GM19438 (cell line): Measurements from ENCODE around the gene B4GALNT1.
"Not testable (repeated sequence)": the region's sequence is repeated elsewhere in the genome, so short reads cannot be mapped to it uniquely, and the experiment has no call there.

ENCODE experiments used
- ATAC-seq: cut with Tn5 transposase; IDR thresholded peaks from one replicate; pipeline ENCODE4 v1.9.1; 2021; ENCODE audit warnings: low read depth; ENCODE audit not compliant: unreplicated experiment

B4GALNT1 gene

DNA sequence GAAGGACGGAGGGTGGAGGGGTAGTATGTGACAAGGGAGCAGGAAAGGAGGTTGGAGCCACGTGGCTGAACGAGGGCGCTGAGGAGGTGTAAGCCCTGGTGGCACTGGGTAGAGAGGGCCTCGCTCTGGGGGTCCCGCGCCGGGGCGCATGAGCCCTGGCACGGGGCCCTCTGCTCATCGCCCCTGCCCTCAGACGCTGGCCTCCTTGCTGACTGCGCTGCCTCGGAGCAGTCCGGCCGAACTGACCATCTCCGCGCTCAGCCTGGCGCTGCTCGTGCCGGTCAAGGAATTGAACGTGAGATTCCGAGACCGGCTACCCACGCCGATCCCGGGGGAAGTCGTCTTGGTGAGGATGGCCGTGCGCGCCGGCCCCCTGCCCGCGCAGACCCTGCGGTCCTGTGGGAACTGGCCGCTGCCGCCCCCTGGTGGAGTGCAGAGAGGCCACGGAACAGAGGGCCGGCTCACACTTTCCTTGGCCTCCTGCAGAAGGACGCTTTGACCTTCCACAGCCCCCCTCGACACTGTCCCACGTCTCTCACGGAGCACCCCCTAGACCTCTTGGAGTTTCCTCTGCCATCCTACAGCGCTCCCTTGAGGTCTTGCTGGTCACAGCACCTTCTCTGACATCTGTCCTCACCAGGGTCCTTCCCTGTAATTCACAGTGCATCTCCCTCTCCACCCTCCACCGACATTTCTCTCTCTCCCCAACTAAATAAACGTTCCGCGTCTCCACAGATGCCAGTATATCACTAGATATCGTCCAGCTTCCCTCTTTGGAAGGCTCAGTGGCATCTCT is 11.3 kb downstream of the B4GALNT1 start:
- peak; percentile 61 for ATAC-seq

DNA sequence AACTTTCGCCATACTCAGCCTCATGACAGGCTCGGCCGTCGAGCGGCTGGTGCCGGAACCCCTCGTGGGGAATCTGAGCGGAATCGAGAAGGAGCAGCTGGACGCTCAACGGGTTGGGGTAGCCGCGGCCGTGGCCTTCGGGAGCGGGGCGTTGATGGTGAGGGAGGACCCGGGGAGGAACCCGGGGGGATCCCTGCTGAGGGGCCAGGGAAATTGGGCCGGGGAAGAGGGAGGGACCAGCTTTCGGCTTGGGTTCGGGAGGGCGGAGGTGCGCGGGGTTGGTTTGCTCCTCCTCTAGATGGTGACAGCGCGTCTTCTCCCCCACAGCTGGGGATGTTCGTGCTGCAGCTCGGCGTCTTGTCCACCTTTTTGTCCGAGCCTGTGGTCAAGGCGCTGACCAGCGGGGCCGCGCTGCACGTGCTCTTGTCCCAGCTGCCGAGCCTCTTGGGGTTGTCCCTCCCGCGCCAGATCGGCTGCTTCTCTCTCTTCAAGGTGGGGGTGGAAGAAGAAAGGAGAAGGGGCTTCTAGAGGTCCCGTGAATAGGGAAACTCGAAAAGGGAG is 12.0 kb downstream of the B4GALNT1 start:
- no peak for ATAC-seq

DNA sequence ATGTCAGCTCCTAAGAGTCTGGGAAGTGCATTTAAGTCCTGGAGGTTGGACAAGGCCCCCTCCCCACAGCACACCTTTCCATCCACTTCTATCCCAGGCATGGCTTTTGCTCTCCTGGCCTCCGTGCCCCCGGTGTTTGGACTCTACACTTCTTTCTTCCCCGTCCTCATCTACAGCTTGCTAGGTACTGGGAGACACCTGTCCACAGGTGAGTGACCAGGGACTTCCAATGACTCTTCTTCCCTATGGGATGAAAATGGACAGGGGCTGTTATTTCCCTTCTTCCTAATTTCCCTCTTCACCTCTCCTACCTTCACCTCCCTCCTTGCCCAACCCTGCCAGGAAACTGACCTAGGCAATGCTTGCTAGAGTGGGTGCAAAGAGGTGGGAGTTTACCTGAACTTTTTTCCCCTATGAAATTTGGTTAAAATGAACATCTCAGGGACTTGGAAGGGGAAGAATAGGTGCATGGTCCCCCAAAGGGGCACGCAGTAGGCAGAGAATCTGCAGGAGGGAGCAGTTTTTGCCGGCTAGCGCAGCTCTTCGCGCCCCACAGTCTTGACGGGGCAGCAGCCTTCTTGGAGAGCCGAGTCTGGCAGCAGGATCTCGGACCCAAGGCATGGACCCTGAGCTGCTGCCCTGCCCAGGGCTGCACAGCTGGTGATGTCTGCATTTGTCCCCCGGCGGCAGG is 12.6 kb downstream of the B4GALNT1 start:
- ATAC-seq = no peak

DNA sequence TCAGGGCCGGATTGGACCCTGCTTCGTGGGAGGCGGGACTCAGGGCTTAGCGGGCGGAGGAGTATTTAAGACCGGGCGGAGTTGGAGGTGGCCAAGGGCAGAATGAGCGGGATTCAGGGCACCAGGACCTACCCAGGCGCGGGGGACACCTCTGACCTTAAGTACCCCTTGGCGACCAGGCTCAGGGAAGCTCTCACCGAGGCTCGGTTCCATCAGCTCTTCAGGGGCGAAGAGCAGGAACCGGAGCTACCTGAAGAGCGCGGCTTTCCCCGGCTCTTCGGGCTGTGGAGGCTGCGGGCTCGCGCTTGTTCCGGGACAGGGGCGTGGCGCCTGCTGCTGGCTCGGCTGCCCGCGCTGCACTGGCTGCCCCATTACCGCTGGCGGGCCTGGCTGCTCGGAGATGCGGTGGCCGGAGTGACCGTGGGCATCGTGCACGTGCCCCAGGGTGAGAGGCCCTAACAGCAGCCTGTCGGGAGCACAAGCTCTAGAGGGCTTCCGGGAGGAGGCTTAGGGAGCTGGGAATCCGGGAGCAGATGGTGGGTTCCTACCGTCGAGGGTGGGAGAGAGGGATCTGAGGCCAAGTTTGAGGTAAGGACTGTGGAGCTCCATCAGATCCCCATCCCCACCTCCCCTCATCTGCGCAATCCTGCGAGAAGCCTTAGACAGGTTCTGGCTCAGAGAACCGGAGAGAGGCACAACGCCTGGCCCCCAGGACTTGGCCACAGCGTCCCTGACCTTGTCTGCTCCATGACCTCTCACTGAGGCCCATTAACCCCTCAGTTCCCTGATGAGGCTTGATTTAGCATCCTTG is 13.4 kb downstream of the B4GALNT1 start:
- ATAC-seq = no peak

DNA sequence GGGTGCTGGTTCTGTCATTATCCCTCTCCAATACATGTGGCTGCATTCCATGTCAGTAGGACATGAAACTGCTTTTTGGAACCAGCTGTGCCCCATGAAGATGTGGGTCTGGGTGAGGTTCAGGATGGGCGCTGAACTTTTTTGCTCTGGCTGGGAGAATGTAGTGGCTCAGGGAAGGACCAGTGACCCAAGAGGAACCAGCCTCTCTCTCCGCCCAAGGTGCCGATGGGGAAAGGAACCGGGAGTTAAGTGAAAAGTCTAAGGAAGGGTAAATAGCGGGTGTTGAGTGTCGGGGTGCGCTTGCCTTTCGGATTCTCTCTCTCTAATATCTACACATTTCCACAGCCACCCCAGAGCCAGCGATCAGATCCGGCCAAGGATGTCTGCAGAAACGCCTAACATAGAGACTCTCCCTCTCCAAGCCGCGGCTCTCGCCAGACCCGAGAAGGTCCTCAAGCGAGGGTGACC is 14.0 kb downstream of the B4GALNT1 start:
- ATAC-seq = no peak

DNA sequence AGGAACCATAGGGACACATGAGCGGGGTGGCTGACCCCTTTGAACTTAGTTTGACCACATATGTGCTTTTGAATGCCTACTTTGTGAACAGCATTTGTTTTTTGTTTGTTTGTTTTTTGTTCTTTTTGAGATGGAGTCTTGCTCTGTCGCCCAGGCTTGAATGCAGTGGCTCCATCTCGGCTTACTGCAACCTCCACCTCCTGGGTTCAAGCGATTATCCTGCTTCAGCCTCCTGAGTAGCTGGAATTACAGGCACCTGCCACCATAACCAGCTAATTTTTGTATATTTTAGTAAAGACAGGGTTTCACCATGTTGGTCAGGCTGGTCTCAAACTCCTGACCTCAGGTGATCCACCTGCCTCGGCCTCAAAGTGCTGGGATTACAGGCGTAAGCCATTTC is 14.6 kb downstream of the B4GALNT1 start:
- ATAC-seq = not testable (repeated sequence)

DNA sequence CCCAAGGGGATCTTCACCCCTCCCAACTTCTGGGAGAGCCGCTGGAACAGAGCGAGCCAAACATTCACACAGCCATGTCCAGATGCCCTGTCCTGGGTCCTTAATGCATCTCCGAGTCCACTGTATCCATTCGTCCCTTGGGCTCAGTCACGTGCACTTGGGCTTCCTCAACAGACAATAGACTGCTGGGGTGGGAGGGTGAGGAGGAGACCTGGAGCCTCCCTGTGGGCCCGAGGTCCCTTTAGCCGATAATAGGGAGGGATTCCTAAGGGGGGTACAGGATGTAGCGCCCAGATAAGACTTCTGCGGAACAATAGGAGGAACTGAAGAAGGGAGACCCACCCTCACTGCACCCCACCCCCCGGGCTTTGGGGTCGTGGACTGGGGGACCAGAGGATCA is 15.1 kb downstream of the B4GALNT1 start:
- no peak for ATAC-seq

DNA sequence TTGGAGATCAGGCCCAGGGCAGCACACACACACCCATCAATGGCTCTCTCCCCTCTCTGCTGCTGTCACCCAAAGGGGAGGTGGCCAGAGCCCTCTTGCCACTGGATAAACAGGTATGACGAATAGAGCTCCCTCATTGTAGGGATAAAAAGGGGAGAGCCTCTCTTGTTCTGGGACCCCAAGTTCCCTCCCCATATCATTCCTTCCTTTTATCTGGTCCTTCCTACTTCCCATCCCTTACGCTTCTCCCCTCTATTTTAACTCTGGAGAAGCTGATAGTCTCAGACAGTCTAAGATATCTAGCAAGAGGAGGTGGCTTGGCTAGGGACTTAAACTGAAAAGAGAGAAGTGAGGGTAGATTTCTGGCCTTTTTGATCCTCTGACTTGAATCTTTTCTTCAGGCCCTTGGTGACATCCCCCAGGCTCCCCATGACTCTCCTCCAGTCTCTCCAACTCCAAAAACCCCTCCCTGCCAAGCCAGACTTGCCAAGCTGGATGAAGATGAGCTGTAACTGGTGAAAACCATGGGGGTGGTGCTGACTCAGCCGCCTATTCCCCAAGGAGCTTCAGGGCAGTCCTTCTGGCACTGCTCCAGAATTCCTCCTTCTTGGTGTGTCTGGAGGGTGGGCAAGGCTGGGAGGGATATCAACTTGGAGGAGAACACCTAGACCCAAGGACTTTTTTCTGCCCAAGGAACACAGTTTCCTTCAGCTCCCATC is 16.5 kb downstream of the B4GALNT1 start:
- no peak for ATAC-seq

DNA sequence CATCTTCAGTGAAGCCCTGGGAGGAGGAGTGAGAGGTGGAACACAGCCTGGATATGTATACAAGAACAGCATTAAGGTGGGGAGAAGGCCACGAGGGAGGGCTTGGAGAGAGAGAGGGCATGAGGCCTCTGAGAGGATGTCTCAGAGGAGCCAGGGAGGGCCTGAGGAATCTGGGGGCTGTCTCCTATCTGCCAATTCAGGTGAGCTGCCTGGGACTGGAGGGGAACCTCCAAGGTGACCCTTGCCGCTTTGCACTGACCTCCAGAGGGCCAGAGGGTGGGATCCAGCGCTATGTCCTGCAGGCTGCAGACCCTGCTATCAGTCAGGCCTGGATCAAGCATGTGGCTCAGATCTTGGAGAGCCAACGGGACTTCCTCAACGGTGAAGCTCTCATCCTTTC is 17.4 kb downstream of the B4GALNT1 start:
- ATAC-seq = no peak

DNA sequence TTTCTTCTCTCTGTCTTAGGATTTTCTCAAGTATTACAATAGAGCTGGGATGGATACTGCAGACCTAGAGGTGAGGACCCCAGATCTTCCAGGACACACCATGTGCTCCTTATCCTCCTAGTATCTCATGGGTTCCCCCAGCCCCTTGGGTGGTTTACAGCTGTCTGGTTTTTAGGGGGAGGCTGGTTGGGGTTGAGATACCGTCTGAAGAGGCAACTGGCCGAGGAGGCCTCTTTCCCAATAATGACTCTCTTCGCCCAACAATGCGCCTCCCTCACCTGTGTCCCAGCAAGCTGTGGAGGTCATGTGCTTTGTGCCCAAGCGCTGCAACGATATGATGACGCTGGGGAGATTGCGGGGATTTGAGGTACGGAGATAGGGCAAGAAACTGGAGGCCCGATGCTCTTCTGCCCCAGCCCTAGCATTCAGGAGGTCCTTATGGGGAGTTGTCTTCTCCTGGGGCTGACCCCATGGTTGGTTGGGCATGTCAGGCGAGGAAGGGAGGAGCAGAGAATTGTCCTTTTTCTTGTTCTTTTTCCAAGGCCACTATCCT is 18.0 kb downstream of the B4GALNT1 start:
- ATAC-seq = no peak

DNA sequence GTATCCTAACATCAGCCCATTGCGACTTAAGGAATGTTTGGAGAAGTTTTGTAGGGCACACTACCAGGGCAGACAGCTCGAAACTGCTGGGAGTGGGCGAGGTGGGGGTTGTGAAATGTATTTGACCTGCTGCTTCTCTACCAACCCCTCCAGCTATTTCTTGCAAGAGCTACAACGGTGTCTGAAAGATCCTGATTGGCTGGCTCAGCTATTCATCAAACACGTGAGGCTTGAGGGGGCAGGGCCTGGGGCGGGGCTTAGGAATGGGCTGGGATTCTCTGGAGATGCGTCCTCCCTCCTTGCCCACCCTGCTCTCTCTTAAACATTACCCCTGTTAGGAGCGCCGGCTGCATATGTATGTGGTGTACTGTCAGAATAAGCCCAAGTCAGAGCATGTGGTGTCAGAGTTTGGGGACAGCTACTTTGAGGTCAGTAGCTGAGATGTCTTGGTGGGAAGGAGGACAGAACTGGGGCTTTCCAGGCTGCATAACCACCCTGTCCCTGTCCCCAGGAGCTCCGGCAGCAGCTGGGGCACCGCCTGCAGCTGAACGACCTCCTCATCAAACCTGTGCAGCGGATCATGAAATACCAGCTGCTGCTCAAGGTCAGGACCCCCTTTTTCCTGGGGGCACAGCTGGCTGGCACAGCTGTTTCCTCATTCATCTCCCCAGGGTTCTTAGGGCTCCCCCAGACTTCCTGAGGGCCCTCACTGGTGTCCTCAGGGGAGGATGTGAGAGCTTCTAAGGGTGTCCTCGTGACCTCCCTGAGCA is 18.6 kb downstream of the B4GALNT1 start:
- ATAC-seq = peak; percentile 61

DNA sequence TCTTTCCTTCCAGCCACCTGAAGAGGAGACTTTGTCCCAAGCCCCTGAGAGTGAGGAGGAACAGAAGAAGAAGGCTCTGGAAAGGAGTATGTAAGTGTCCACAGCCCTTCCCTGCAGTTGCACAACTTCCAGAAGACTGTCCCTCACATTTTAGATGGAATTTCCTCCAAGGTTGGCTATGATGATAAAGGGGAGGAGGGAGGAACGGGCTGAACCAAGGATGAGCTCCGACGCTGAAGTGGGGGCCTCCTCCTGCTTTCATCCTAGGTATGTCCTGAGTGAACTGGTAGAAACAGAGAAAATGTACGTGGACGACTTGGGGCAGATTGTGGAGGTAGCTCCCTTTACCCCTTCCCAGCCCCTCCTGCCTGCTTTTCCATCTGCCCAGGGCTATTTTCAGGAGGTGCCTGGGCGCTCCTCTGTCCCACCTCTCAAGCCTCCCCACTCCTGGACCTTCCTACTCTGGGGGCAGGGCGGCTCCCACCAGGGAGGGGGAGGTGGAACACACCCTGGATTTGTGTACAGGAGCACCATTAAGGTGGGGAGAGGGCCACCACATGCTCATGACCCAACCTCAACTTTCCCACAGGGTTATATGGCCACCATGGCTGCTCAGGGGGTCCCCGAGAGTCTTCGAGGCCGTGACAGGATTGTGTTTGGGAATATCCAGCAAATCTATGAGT is 19.4 kb downstream of the B4GALNT1 start:
- ATAC-seq = no peak

DNA sequence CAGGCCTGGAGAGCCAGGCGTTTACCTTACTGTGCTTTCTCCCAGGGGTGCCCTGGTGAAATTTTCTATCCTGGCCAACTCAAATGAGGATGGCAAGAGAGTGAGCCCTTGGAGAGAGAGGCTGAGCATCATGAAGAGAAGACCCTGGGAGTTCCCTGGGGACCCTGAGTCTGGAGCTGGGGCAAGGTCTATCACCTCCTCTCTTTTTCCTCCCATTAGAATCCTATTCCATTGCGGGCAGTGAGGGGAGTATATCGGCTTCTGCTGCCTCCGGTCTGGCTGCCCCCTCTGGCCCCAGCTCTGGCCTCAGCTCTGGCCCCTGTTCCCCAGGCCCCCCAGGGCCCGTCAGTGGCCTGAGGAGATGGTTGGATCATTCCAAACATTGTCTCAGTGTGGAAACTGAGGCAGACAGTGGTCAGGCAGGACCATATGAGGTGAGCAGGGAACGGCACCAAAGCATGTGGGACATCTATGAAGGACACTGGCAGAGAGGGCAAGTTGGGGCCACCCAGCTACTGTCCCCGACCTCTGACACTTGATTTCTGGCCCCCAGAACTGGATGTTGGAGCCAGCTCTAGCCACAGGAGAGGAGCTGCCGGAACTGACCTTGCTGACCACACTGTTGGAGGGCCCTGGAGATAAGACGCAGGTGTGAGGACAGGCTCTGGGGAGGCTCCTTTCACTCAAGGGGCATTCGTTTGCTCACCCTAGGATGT is 20.1 kb downstream of the B4GALNT1 start:
- no peak for ATAC-seq

DNA sequence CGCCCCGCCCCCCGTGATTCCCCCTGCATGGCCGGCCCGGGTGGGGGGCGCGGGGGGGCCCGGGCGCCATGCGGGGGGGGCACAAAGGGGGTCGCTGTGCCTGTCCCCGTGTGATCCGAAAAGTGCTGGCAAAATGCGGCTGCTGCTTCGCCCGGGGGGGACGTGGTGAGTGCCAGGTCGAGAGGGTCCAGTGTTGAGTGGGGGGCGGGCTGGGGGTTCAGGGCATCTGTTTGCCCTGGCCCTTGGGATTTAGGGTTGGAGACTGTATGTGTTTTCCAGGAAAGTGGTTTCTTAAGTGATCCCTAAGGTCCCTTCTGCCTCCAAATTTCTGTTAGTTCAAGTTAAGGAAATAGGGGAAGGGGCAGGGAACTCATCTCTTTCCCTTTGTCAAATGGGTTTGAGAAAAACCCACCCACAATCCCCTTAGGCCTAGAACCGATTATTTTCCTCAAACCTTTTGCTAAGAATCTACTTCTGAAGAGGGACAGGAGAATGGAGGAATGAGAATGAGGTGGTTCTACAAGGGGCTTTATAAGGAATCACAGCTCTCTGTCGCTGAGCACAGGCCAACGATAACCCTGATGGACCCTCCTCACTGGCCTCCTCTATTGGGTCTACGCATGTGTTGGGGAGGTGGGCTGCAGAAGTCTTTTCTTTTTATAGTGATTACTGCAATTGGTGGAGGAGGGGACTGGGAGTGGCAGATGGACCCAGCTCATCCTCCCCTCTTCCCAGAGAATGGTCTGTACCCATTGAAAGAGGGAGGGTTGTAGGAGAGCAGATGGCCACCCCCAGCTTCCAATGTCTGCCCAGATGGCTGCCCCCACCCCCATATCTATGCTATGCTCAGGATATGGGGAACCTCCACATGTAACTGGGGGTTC is 20.9 kb downstream of the B4GALNT1 start:
- no peak for ATAC-seq

DNA sequence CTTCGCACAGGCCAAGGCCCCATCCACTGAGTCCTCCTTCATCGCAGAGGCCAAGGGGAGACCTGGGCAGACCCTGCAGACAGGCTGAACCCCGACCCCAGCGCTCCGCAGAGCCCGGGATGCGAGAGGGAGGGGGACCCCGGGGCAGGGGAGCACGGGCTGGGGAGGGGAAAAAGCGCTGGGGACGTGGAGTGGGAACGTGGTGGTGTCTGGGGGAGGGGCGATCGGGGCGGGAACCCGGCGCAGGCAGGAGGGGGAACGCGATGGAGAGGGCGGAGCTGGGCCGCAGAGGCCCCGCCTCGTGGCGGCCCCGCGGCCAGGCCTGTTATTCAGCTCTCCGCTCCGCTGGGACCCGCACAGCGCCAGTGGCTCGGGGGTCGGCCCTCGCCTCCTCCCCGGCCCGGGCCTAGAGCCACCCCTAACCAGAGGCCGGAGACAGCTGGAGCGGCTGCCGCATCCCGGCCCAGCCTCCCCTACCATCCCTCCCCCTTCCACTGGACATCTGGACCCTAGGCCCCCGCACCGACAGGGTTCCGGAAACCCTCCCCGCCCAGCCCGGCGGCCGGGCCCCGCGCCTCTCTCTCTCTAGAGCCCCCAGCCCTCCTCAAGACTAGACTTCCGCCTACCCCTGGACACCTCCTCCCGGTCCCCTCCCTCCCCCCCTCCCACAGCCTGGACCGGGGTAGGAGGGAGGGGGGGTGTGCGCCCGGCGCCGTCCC is 21.7 kb downstream of the B4GALNT1 start, which contains the start of gene ARHGEF25:
TSS of gene ARHGEF25 (plus strand) at position 328 of the 719 bp plus-strand sequence. CDS start 460 bp downstream, outside the sequence.
- peak; percentile 42 for ATAC-seq

DNA sequence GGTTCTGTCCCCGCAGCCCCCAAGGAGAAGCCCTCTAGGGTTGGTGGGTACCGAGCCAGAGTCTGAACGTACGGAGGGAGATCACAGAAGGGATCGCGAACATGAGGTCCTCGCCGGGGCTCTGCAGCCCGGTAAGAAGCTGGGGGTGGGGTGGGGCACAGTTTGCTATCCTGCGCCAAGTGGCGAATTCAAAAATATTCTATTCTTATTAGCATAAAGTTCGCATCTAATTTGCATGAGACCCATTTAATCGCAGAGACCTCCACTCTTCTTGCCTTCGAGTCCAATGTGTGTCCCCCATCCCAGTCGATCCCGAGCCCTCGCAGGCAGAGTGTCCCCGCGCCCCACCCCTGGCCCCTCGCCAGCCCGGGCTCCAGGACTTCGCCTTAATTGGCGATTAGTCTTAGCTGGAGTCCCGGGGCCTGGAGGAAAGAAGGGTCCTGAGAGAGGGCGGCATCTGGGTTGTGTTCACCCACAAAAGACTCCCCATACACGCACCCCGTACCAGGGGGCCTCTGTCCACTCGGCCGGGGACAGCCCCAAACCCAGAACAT is 22.4 kb downstream of the B4GALNT1 start:
- no peak for ATAC-seq
